Progenitor cell of endocrine pancreas (in vitro differentiated cells): Measurements from ENCODE around the gene FIG4. TPM values are rescaled to one million over a fixed set of nuclear protein-coding genes. Genes with fewer than 3 reads are reported as not detected.

Experiments used
- DNase-seq: peaks from one replicate; pipeline ENCODE4 v3.0.0; 2021; ENCODE audit warnings: low spot score; ENCODE audit not compliant: unreplicated experiment
- H3K27ac Mint-ChIP-seq: 2 replicates; pipeline ENCODE4 v1.8.0; 2021; ENCODE audit warnings: mild to moderate bottlenecking, moderate library complexity, mixed read lengths
- H3K27me3 Mint-ChIP-seq: 2 replicates; pipeline ENCODE4 v1.8.0; 2021; ENCODE audit warnings: mixed read lengths
- H3K36me3 Mint-ChIP-seq: 2 replicates; pipeline ENCODE4 v1.8.0; 2022; ENCODE audit warnings: mixed read lengths; ENCODE audit not compliant: insufficient read depth
- H3K4me1 Mint-ChIP-seq: 2 replicates; pipeline ENCODE4 v1.8.0; 2021; ENCODE audit warnings: low read depth, mixed read lengths
- H3K4me3 Mint-ChIP-seq: 2 replicates; pipeline ENCODE4 v1.8.0; 2021; ENCODE audit warnings: low read depth, mild to moderate bottlenecking, moderate library complexity, mixed read lengths
- H3K9me3 Mint-ChIP-seq: 2 replicates; pipeline ENCODE4 v1.8.0; 2021; ENCODE audit warnings: low read depth, mixed read lengths
- long read RNA-seq: library from polyadenylated mRNA; unstranded; transcript quantifications from one replicate; pipeline ENCODE4 v2.0.0, GENCODE V29; 2020
- total RNA-seq: library from RNA; stranded (reverse); gene quantifications from 2 replicates; pipeline ENCODE4 v1.2.1, GENCODE V29; 2021
- TF ChIP-seq, protein P1 (sequence below): fragments of 200-600 bp; sonication (generic); IDR thresholded peaks from one replicate; pipeline ENCODE4 v1.5.0; 2021; ENCODE audit warnings: antibody characterized with exemption, mild to moderate bottlenecking; ENCODE audit not compliant: unreplicated experiment

The FIG4 gene
- 30.0 and 31.0 TPM in 2 replicates for total RNA-seq
- long read RNA-seq, transcript FIG4-201 (23 exons, 3,011 nt) = major isoform, 171 of 227 reads
- long read RNA-seq, partial matches to known transcripts = 20 of 227 reads
- long read RNA-seq, other reads (novel, unspliced or antisense) = 36 of 227 reads

DNA sequence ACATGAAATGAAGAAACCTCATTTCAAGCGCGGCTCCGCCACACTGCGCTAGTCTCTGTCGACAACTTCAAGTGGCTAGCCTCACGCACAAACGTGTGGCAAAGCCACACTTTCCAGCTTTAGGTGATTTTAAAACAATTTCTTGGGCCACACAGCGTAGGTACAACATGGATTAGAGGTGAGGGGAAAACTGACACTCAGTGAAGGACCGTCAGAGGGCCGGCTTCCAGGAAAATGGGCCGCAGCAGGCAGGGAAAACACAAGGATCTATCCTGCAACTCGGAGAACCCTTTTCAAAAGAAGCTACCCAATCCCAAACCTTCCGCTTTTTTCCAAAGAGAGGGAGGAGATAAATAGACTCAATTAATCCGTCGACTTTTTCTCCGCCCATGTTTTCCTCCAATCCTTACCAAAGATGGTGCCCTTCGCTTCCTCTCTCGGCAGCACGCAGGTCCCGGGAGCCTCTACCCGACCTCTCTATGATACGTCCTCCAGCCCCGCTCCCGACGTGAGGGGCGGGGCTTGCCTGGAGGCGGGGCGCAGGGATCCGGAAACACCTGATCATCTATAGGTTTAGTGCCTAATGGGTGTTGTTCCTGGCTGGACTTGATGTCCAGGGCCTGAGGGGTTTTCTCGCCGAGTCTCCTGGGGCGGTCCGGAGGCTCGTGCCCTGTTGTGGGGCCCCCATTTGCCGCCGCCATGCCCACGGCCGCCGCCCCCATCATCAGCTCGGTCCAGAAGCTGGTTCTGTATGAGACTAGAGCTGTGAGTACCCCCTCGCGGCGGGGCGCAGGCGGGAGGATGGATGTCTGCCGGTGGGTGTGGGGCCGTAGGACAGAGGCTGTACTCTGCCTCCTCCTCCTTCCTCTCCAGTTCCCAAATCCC lies at the start of gene FIG4, which contains the start of gene AK9:
TSS of gene FIG4 (plus strand) at position 560 of the 885 bp plus-strand sequence. CDS start at position 700, 140 bp downstream.
TSS of gene AK9 (minus strand) at position 466 of the 885 bp plus-strand sequence. CDS start 15,457 bp downstream, outside the sequence.
- Mint-ChIP-seq H3K36me3 (peaks cover 5% of the 10 kb centered on the region), H3K27me3 (no peaks in the 10 kb centered on the region), H3K27ac (peak within 1 kb of the TSS; percentile 100), H3K9me3 (no peaks in the 10 kb centered on the region), H3K4me3 (peak within 1 kb of the TSS; percentile 93), H3K4me1 (peaks cover 9% of the 10 kb centered on the region)
- TF ChIP-seq, protein P1, sequence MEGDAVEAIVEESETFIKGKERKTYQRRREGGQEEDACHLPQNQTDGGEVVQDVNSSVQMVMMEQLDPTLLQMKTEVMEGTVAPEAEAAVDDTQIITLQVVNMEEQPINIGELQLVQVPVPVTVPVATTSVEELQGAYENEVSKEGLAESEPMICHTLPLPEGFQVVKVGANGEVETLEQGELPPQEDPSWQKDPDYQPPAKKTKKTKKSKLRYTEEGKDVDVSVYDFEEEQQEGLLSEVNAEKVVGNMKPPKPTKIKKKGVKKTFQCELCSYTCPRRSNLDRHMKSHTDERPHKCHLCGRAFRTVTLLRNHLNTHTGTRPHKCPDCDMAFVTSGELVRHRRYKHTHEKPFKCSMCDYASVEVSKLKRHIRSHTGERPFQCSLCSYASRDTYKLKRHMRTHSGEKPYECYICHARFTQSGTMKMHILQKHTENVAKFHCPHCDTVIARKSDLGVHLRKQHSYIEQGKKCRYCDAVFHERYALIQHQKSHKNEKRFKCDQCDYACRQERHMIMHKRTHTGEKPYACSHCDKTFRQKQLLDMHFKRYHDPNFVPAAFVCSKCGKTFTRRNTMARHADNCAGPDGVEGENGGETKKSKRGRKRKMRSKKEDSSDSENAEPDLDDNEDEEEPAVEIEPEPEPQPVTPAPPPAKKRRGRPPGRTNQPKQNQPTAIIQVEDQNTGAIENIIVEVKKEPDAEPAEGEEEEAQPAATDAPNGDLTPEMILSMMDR = peak; percentile 36
- DNase-seq = peak; percentile 85

GRCh38 chr6:109644131-109644530 lies 47.0 kb upstream of the FIG4 start:
- no peak overlapping the region for H3K27ac Mint-ChIP-seq
- no peaks in the 10 kb centered on the region for H3K27me3 Mint-ChIP-seq
- H3K36me3 Mint-ChIP-seq = peaks cover 28% of the 10 kb centered on the region
- TF ChIP-seq, protein P1 = no peak
- H3K9me3 Mint-ChIP-seq = peaks cover 10% of the 10 kb centered on the region
- DNase-seq = no peak
- H3K4me1 Mint-ChIP-seq = no peaks in the 10 kb centered on the region
- H3K4me3 Mint-ChIP-seq = no peak overlapping the region

GRCh38 chr6:109653264-109653663 lies 37.8 kb upstream of the FIG4 start:
- H3K9me3 Mint-ChIP-seq = peaks cover 3% of the 10 kb centered on the region
- DNase-seq = no peak
- peaks cover 3% of the 10 kb centered on the region for H3K36me3 Mint-ChIP-seq
- no peak overlapping the region for H3K27ac Mint-ChIP-seq
- TF ChIP-seq, protein P1 = no peak
- H3K4me3 Mint-ChIP-seq = no peak overlapping the region
- peaks cover 2% of the 10 kb centered on the region for H3K4me1 Mint-ChIP-seq
- no peaks in the 10 kb centered on the region for H3K27me3 Mint-ChIP-seq

DNA sequence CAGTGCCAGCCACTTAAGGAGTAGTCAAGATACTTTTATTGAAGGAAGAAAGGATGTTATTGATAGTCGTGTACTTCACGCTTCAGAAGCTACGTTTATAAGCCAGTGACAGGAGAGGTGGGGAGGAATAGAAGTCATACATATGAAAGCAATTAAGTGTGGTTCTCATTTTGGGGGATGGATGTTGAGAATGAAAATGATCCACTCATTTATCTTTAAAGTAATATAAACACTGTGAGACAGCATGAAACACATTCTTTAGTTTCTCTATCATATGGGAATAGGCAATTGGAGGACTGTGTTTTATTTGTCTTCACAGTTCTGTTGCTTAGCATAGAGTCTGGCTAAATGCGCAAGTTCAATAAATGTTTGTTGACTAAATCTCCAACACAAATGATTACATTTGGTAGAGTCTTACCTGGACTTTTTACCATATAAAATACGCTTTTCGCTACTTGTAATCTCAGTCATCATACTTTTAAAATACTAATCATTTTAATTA lies 35.3 kb upstream of the FIG4 start:
- Mint-ChIP-seq H3K36me3 (peaks cover 3% of the 10 kb centered on the region), H3K27ac (no peak overlapping the region), H3K4me1 (peaks cover 2% of the 10 kb centered on the region), H3K9me3 (no peaks in the 10 kb centered on the region), H3K4me3 (no peak overlapping the region), H3K27me3 (no peaks in the 10 kb centered on the region)
- TF ChIP-seq, protein P1 = no peak
- DNase-seq = no peak

DNA sequence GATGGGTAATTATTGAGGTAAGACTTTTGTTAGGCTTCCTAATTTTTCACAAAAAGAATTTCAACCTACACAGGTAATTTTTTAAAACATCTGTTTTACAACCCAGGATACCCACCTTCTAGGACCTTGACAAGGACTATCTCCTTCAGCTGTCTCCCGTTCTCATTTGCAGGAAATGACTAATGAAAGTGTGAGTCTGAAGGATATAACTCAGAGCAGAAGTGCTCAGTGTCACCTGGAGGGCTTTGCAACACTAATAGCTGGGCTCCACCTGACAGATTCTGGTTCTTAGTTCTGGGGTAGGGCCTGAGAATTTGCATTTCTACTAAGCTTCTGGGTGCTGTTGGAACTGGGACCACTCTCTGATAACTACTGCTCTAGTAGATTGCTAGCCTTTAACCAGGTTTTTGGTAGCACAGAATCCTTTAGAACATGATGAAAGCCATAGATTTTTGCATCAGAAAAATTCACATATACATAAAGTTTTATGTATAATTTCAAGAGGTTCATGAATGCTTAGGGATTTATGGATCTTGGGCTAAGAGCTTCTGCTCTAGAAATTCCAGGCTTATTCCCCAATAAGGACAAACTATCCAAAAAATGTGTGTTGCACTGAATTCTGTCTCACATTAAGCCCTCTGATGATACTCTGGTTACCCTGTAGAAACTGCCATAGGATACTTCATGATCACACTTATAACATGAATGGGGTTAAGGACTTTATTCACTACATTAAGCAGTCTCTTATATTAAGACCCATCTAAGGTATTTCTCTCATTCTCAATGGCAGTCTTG lies 30.4 kb upstream of the FIG4 start:
- DNase-seq = no peak
- TF ChIP-seq, protein P1 = no peak
- no peaks in the 10 kb centered on the region for H3K27me3 Mint-ChIP-seq
- no peak overlapping the region for H3K27ac Mint-ChIP-seq
- peaks cover 1% of the 10 kb centered on the region for H3K4me1 Mint-ChIP-seq
- no peak overlapping the region for H3K4me3 Mint-ChIP-seq
- peaks cover 5% of the 10 kb centered on the region for H3K36me3 Mint-ChIP-seq
- H3K9me3 Mint-ChIP-seq = no peaks in the 10 kb centered on the region
